HG02840 (cell line): ENCODE results near the gene SLC22A15.

Experiments used
- ATAC-seq: cut with Tn5 transposase; IDR thresholded peaks from one replicate; pipeline ENCODE4 v1.9.1; 2021; ENCODE audit warnings: mild to moderate bottlenecking, moderate library complexity, moderate number of reproducible peaks; ENCODE audit not compliant: unreplicated experiment, low FRiP score

The SLC22A15 gene

GRCh38 chr1:116096013-116096618 lies 119.8 kb downstream of the SLC22A15 start:
- ATAC-seq = no peak

- no peak for ATAC-seq
These were observed 121.3 kb downstream of the SLC22A15 start for GRCh38 chr1:116097626-116098025.

- no peak for ATAC-seq
These were observed 123.1 kb downstream of the SLC22A15 start for GRCh38 chr1:116099379-116099778.

GRCh38 chr1:116099919-116100318 lies 123.6 kb downstream of the SLC22A15 start:
- no peak for ATAC-seq

- ATAC-seq = no peak
These were observed 128.4 kb downstream of the SLC22A15 start for GRCh38 chr1:116104667-116105066.

- no peak for ATAC-seq
These were observed 129.7 kb downstream of the SLC22A15 start for GRCh38 chr1:116105996-116106395.

GRCh38 chr1:116106646-116107045 lies 130.3 kb downstream of the SLC22A15 start:
- ATAC-seq = no peak

- no peak for ATAC-seq
These were observed 131.1 kb downstream of the SLC22A15 start for GRCh38 chr1:116107371-116107770.

- peak; percentile 63 for ATAC-seq
These were observed 134.5 kb downstream of the SLC22A15 start, which contains the start of gene MAB21L3 for GRCh38 chr1:116110567-116111523. Gene MAB21L3 (plus strand): TSS chr1:116111399. CDS start chr1:116112616, 1,217 bp downstream.

- no peak for ATAC-seq
These were observed 135.3 kb downstream of the SLC22A15 start for GRCh38 chr1:116111524-116112021.

GRCh38 chr1:116112388-116113140 lies 136.3 kb downstream of the SLC22A15 start:
- ATAC-seq = no peak

GRCh38 chr1:116113615-116114014 lies 137.3 kb downstream of the SLC22A15 start:
- ATAC-seq = no peak

GRCh38 chr1:116115476-116116439 lies 139.4 kb downstream of the SLC22A15 start:
- ATAC-seq = no peak

- ATAC-seq = no peak
These were observed 142.2 kb downstream of the SLC22A15 start for GRCh38 chr1:116118471-116118870.
